GM13976 (cell line): ENCODE measurements around the gene BLID.

Experiments
- DNase-seq: peaks from one replicate; pipeline ENCODE4 v3.0.0; 2012; ENCODE audit warnings: low spot score
- CTCF ChIP-seq: IDR thresholded peaks from 2 replicates; pipeline ENCODE4 v1.5.1; 2012; ENCODE audit warnings: borderline replicate concordance, mild to moderate bottlenecking; ENCODE audit not compliant: insufficient read depth; ENCODE audit errors: extremely low read depth, missing control alignments, control extremely low read depth
- in situ Hi-C: fragments of 300-500 bp; cut with MboI; formaldehyde crosslinking; loops from one replicate; pipeline ENCODE4 v1.12.0; 2022; ENCODE audit warnings: low sequenced_read_pairs, mixed read lengths, inconsistent platforms; ENCODE audit not compliant: unreplicated experiment

Gene BLID

DNA sequence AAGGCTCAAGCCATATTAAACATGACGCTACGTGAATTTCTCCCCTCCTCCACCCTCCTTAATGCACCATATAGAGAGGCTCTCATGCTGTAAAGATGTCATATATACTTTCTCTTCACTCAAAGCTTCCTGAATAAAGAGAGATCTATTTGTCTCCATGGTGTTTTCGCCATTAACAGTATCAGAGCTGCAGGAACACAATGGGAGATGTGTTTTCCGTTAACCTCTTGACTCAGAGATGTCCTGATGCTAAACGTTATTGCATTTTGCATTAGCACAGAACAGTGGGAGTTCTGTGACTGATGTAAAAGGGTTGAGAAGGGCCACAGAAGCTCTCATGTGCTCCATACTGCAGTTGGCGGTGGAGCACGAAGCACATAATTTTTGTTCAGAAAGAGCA is 25.7 kb upstream of the BLID start:
- TF ChIP-seq CTCF, result no peak
- no peak for DNase-seq
- in situ Hi-C loops, result no loop called here

DNA sequence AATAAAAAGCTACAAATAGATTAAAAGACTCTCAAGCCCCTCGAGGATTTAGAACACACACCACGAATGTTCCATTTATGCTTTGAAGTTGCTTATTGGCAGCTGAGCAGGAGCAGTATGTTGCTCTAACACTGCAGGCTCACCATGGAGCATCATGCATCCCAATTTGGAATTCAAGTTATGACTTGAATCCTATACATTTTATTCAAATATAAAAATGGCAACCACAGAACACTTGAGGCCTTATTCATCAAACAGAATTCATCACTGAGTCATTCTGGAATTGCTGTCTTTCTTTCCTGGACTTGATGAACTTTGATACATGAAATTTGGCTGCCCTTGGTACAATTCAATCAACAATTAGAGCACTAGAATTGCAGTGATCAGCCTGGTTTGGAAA is 24.5 kb upstream of the BLID start:
- in situ Hi-C loops, result no loop called here
- DNase-seq, result no peak
- no peak for TF ChIP-seq CTCF

- in situ Hi-C loops, result no loop called here
- DNase-seq, result no peak
- no peak for TF ChIP-seq CTCF
Measured at GRCh38 chr11:122139595-122139866, 23.5 kb upstream of the BLID start.

- no peak for TF ChIP-seq CTCF
- DNase-seq, result no peak
- in situ Hi-C loops, result no loop called here
Measured at GRCh38 chr11:122138744-122139594, 23.0 kb upstream of the BLID start.

GRCh38 chr11:122137078-122137793 is 21.2 kb upstream of the BLID start:
- no peak for DNase-seq
- in situ Hi-C loops, result no loop called here
- TF ChIP-seq CTCF, result no peak

DNA sequence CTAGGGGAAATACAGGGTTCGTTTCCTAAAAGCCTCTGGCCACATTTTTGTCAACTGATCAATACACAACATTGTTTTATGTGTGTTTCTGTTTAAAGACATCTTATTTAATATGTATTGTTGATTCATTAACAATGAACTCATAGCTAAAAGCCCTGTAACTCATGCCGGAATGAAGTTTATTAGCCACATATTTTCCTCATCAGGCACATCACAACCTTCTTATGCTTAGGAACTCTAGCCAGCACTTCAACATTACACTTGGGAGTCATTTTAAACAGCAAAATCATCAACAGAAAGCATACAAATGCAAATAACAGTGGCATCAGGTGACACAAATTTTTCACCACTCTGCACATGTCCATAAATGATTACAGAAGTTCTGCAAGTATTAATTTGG is 15.1 kb upstream of the BLID start:
- TF ChIP-seq CTCF, result no peak
- in situ Hi-C loops, result no loop called here
- no peak for DNase-seq
